EL (cell line): ENCODE results near the gene SVIL.

Experiments
- DNase-seq: peaks from one replicate; pipeline ENCODE4 v3.0.0-alpha.2; 2016

SVIL gene

GRCh38 chr10:29634764-29635625, at the start of gene SVIL:
SVIL (minus strand) TSS chr10:29634971; CDS start chr10:29555058, 79,913 bp downstream.
- peak; percentile 31 for DNase-seq

GRCh38 chr10:29681676-29682448, 47.1 kb upstream of the SVIL start:
- no peak for DNase-seq

- no peak for DNase-seq
Observed at GRCh38 chr10:29680091-29680490, 45.3 kb upstream of the SVIL start.

GRCh38 chr10:29676732-29677131, 42.0 kb upstream of the SVIL start:
- no peak for DNase-seq

GRCh38 chr10:29675984-29676383, 41.2 kb upstream of the SVIL start:
- no peak for DNase-seq

GRCh38 chr10:29671968-29672367, 37.2 kb upstream of the SVIL start:
- DNase-seq: no peak

GRCh38 chr10:29671228-29671780, 36.5 kb upstream of the SVIL start:
- DNase-seq: no peak

- DNase-seq: no peak
Observed at GRCh38 chr10:29670761-29671160, 36.0 kb upstream of the SVIL start.

- DNase-seq: no peak
Observed at GRCh38 chr10:29669149-29669548, 34.4 kb upstream of the SVIL start.

- no peak for DNase-seq
Observed at GRCh38 chr10:29668628-29669027, 33.9 kb upstream of the SVIL start.

GRCh38 chr10:29667191-29667590, 32.4 kb upstream of the SVIL start:
- no peak for DNase-seq

GRCh38 chr10:29666201-29666600, 31.4 kb upstream of the SVIL start:
- no peak for DNase-seq

GRCh38 chr10:29663718-29664117, 28.9 kb upstream of the SVIL start:
- no peak for DNase-seq

GRCh38 chr10:29658984-29659965, 24.5 kb upstream of the SVIL start:
- DNase-seq: peak; percentile 99

GRCh38 chr10:29657719-29658274, 23.0 kb upstream of the SVIL start:
- DNase-seq: no peak

- no peak for DNase-seq
Observed at GRCh38 chr10:29656451-29656992, 21.8 kb upstream of the SVIL start.

- no peak for DNase-seq
Observed at GRCh38 chr10:29652192-29652591, 17.4 kb upstream of the SVIL start.

GRCh38 chr10:29651767-29652166, 17.0 kb upstream of the SVIL start:
- no peak for DNase-seq

- no peak for DNase-seq
Observed at GRCh38 chr10:29650552-29650944, 15.8 kb upstream of the SVIL start.

- DNase-seq: peak; percentile 69
Observed at GRCh38 chr10:29649561-29650551, 15.1 kb upstream of the SVIL start.

- peak; percentile 67 for DNase-seq
Observed at GRCh38 chr10:29648983-29649268, 14.2 kb upstream of the SVIL start.
